ENCODE data around the gene GARIN5B. TPM values are rescaled to one million over a fixed set of nuclear protein-coding genes. Genes with fewer than 3 reads are reported as not detected.
A peak's percentile ranks its signal among the peaks of the same experiment; 100 is the strongest.
"Not testable (repeated sequence)": the region's sequence is repeated elsewhere in the genome, so short reads cannot be mapped to it uniquely, and the experiment has no call there.

GARIN5B gene
- total RNA-seq, 2 donors from 2014 or later = 1.5 TPM; not detected in 1

DNA sequence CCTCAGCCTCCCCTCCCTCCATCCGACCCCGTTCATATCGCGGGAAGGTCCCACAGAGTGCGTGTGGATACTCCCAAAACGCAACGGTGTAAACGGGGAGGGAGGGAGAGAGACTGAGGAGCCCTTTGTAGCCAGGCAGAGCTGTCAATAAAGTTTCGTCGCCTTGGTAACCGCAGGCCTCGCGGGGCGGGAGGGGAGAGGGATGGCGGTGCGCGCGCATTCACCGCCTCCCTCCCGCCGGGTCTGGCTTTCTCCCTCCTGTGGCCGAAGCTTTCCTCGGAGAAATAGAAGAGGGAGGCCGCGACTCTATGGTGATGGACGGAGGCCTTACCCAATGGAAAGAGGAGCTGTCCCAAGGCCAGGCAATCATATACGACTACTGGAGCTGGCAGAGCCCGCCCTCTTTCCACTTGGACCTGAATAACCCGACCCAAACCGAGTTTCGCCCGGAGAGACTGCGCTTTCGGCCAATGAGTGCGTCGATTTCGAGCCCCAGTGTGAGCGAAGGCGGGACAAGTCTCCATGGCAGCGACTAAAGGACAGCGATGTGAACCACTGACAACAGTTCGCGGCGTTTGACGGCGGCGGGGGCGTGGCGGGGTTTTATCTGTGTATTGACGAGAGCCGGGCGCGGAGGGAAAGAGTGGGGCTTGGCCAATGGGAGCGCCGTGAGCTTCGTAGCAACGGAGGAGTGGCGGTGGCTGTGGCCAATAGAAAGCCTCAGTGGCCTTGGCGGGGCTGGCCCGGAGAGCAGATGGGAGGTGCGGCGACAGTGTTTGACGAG, 23.8 kb downstream of the GARIN5B start, which contains the start of gene KMT5C:
TSS of gene KMT5C (plus strand) at position 772 of the 784 bp plus-strand sequence. CDS start 2,061 bp downstream, outside the sequence.
- TF ChIP-seq POLR2A (IDR thresholded peaks at IDR 0.05) (peak; percentile 91), POLR2AphosphoS5 (IDR thresholded peaks at IDR 0.05) (peak; percentile 93)
- TF ChIP-seq, protein P1, sequence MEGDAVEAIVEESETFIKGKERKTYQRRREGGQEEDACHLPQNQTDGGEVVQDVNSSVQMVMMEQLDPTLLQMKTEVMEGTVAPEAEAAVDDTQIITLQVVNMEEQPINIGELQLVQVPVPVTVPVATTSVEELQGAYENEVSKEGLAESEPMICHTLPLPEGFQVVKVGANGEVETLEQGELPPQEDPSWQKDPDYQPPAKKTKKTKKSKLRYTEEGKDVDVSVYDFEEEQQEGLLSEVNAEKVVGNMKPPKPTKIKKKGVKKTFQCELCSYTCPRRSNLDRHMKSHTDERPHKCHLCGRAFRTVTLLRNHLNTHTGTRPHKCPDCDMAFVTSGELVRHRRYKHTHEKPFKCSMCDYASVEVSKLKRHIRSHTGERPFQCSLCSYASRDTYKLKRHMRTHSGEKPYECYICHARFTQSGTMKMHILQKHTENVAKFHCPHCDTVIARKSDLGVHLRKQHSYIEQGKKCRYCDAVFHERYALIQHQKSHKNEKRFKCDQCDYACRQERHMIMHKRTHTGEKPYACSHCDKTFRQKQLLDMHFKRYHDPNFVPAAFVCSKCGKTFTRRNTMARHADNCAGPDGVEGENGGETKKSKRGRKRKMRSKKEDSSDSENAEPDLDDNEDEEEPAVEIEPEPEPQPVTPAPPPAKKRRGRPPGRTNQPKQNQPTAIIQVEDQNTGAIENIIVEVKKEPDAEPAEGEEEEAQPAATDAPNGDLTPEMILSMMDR (IDR thresholded peaks at IDR 0.05) = peak in 3 of 4 experiments; percentile 14 to 90 (median 71)
- peak within 1 kb of the TSS; percentile 90 to 92 for H3K27ac ChIP-seq
- intact Hi-C loops (cut with DNase I) = no loop called here
- no peaks in the 10 kb centered on the region for H3K9me3 ChIP-seq
- H3K36me3 ChIP-seq = no peaks in the 10 kb centered on the region
- H3K4me1 ChIP-seq (replicated peaks) = peaks cover 3% of the 10 kb centered on the region
- peak within 1 kb of the TSS; percentile 51 to 88 for H3K4me3 ChIP-seq
- peak; percentile 100 for DNase-seq (ENCODE audit: low spot score)
- no peaks in the 10 kb centered on the region for H3K27me3 ChIP-seq (replicated peaks; ENCODE audit: insufficient read depth)
- under 1% methylated on average over 63 of the region's 63 CpGs for WGBS

DNA sequence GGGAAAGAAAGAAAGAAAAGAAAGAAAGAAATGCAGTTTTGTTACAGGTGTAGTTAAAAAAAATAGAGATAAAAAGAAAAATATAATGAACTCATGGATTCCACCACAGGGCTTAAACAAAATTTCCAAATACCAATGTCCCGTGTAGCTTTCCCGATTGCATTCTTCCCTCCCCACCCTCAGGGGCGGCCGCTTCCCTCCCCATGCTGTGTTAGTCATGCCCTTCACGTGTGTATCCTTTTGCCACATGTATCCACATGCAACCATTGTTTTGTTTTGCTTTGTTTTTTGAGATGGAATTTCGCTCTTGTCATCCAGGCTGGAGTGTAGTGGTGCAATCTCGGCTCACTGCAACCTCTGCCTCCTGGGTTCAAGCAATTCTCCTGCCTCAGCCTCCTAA, 27.0 kb downstream of the GARIN5B start:
- Histone ChIP-seq H3K27ac (no peak overlapping the region), H3K9me3 (no peaks in the 10 kb centered on the region), H3K4me3 (no peak overlapping the region), H3K27me3 (replicated peaks; ENCODE audit: insufficient read depth) (no peaks in the 10 kb centered on the region), H3K36me3 (no peaks in the 10 kb centered on the region), H3K4me1 (replicated peaks) (peaks cover 3% of the 10 kb centered on the region)
- TF ChIP-seq POLR2A (IDR thresholded peaks at IDR 0.05) (no peak), POLR2AphosphoS5 (IDR thresholded peaks at IDR 0.05) (no peak)
- TF ChIP-seq, protein P1 (IDR thresholded peaks at IDR 0.05) = no peak
- DNase-seq (ENCODE audit: low spot score) = no peak
- intact Hi-C loops (cut with DNase I) = no loop called here
- 44% methylated on average over 7 of the region's 7 CpGs for WGBS

DNA sequence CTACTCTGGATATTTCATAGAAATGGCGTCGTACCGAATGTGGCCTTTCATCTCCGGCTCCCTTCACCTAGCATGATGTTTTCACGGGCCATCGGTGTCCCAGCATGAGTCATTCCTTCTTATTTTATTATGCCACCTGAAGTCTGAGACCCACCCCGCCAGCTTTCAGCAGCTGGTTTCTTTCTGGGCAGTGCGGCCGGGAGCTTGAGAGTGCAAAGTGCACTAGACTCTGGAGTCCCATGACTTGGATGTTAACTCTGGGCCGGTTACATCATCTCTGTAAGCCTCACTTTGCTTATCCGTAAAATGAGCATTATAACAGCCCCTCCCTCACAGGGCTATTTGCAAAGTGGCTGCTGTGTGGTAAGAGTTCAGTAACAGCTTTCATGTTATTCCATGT, 29.2 kb downstream of the GARIN5B start:
- TF ChIP-seq POLR2A (IDR thresholded peaks at IDR 0.05) = no peak
- TF ChIP-seq POLR2AphosphoS5 (IDR thresholded peaks at IDR 0.05) = no peak
- TF ChIP-seq, protein P1 (IDR thresholded peaks at IDR 0.05) = no peak
- no peaks in the 10 kb centered on the region for H3K27me3 ChIP-seq (replicated peaks; ENCODE audit: insufficient read depth)
- intact Hi-C loops (cut with DNase I) = no loop called here
- H3K4me1 ChIP-seq (replicated peaks) = no peaks in the 10 kb centered on the region
- H3K36me3 ChIP-seq = no peaks in the 10 kb centered on the region
- WGBS = 49% methylated on average over 11 of the region's 11 CpGs
- DNase-seq (ENCODE audit: low spot score) = no peak
- H3K9me3 ChIP-seq = no peaks in the 10 kb centered on the region
- H3K4me3 ChIP-seq = no peak overlapping the region
- H3K27ac ChIP-seq = no peak overlapping the region

DNA sequence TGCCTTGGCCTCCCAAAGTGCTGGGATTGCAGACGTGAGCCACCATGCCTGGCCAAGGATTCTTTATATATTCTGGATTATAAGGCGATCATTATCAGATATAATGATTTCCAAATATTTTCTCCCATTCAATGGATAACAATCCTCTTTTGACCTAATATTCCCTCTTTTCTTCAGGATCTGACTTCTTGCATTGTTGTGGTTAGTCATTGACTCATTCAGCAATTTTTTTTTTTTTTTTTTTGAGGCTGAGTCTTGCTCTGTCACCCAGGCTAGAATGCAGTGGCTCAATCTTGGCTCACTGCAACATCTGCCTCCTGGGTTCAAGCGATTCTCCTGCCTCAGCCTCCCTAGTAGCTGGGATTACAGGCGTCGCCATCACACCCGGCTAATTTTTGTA, 33.3 kb downstream of the GARIN5B start:
- DNase-seq (ENCODE audit: low spot score); H3K27ac ChIP-seq; intact Hi-C loops (cut with DNase I); H3K4me3 ChIP-seq; H3K36me3 ChIP-seq; H3K9me3 ChIP-seq; H3K27me3 ChIP-seq (replicated peaks; ENCODE audit: insufficient read depth); H3K4me1 ChIP-seq (replicated peaks): not testable (repeated sequence)
- WGBS = 87% methylated on average over 6 of the region's 6 CpGs

DNA sequence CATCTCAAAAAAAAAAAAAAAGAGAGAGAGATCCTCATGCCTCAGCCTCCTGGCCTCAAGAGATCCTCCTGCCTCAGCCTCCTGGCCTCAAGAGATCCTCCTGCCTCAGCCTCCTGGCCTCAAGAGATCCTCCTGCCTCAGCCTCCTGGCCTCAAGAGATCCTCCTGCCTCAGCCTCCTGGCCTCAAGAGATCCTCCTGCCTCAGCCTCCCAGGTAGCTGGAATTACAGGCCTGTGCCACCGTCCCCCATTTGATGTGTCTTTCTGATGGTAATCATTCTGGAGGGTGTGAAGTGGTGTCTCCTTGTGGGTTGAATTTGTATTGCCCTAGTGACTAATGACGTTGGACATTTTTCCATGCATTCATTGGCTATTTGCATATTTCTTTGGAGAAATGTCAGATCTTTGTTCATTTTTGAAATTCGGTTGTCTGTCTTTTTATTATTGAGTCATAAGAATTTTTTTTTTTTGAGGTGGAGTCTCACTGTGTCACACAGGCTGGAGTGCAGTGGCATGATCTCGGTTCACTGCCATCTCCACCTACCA, 34.2 kb downstream of the GARIN5B start:
- 70% methylated on average over 4 of the region's 4 CpGs for WGBS
- intact Hi-C loops (cut with DNase I); DNase-seq (ENCODE audit: low spot score); H3K4me1 ChIP-seq (replicated peaks); H3K27ac ChIP-seq; H3K4me3 ChIP-seq; H3K27me3 ChIP-seq (replicated peaks; ENCODE audit: insufficient read depth); H3K9me3 ChIP-seq; H3K36me3 ChIP-seq: not testable (repeated sequence)

DNA sequence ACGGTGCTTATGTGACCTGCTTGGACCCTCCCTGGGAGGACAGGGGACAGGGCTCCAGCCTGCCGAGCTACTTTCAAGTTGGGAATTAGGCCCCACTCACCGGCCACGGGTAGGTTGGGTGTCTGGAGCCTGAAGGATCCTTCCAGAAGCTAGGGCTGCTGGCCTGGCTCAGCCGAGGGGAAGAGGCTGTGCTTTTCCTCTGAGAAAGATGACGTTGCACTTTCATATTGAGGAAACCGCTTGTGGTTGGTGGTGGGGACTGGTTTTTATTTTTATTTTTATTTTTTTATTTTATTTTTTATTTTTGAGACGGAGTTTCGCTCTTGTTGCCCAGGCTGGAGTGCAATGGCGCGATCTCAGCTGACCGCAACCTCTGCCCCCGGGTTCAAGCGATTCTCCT, 37.9 kb downstream of the GARIN5B start, which contains the start of gene TMEM150B:
TSS of gene TMEM150B (minus strand) at position 170 of the 400 bp plus-strand sequence. CDS start 4,305 bp downstream, outside the sequence.
- Histone ChIP-seq H3K4me1 (replicated peaks) (no peaks in the 10 kb centered on the region), H3K4me3 (no peak within 1 kb of the TSS), H3K27ac (no peak within 1 kb of the TSS), H3K36me3 (no peaks in the 10 kb centered on the region), H3K27me3 (replicated peaks; ENCODE audit: insufficient read depth) (no peaks in the 10 kb centered on the region), H3K9me3 (no peaks in the 10 kb centered on the region)
- 77% methylated on average over 14 of the region's 14 CpGs for WGBS
- intact Hi-C loops (cut with DNase I) = no loop called here
- DNase-seq (ENCODE audit: low spot score) = no peak
- no peak for TF ChIP-seq POLR2AphosphoS5 (IDR thresholded peaks at IDR 0.05)
- TF ChIP-seq, protein P1 (IDR thresholded peaks at IDR 0.05) = no peak
- no peak for TF ChIP-seq POLR2A (IDR thresholded peaks at IDR 0.05)

Data from prostate gland (tissue), 2 donors.